Prostate gland (tissue), 2 donors: Measurements from ENCODE around the gene SLC13A3. TPM values are rescaled to one million over a fixed set of nuclear protein-coding genes. Genes with fewer than 3 reads are reported as not detected.

ENCODE experiments used
- DNase-seq: peaks from one replicate; pipeline ENCODE4 v3.0.0-alpha.2; 2019; ENCODE audit warnings: low spot score
- H3K27ac ChIP-seq, 2 donors: fragments of 200-600 bp; sonication (generic); 2 replicates each; pipeline ENCODE4 v1.5.1; 2017 to 2019
- H3K27me3 ChIP-seq: fragments of 200-600 bp; sonication (generic); replicated peaks from 2 replicates; pipeline ENCODE4 v1.5.1; 2019; ENCODE audit not compliant: insufficient read depth
- H3K36me3 ChIP-seq, 2 donors: fragments of 200-600 bp; sonication (generic); 1 replicate in 1 of 2; 2 replicates in 1 of 2; pipeline versions ENCODE4 v1.5.1 to v1.8.1; 2017 to 2019
- H3K4me1 ChIP-seq: fragments of 200-600 bp; sonication (generic); replicated peaks from 2 replicates; pipeline ENCODE4 v1.5.1; 2019
- H3K4me3 ChIP-seq, 2 donors: fragments of 200-600 bp; sonication (generic); 2 replicates each; pipeline ENCODE4 v1.5.1; 2017 to 2019
- H3K9me3 ChIP-seq: fragments of 200-600 bp; sonication (generic); 2 replicates; pipeline ENCODE4 v1.5.1; 2017
- POLR2A ChIP-seq: fragments of 450-650 bp; IDR thresholded peaks from one replicate; pipeline ENCODE4 v1.6.1; 2016; ENCODE audit warnings: antibody characterized with exemption, mild to moderate bottlenecking
- POLR2AphosphoS5 ChIP-seq: sonication (generic); formaldehyde crosslinking; IDR thresholded peaks from one replicate; pipeline ENCODE4 v1.6.1; 2017; ENCODE audit warnings: antibody characterized with exemption
- WGBS: methylation state at CpG from one replicate; pipeline ENCODE4 v1.1.5; 2018; 5-methylcytosine and 5-hydroxymethylcytosine counted together
- intact Hi-C: fragments of 100-400 bp; cut with DNase I; formaldehyde crosslinking; loops from one replicate; pipeline ENCODE4 v1.14.2; 2022
- total RNA-seq, 2 donors: library from RNA; depleted of rRNA; stranded (reverse); fragments of >200 nt; gene quantifications; one replicate each; pipeline ENCODE4 v1.1.0, GENCODE V29; 2016
- TF ChIP-seq, protein P1 (sequence below), 4 experiments: fragments of 200-600 bp in 2 of 4; fragments of 450-650 bp in 2 of 4; sonication (generic) in 2 of 4; IDR thresholded peaks; 1 replicate in 3 of 4; 2 replicates in 1 of 4; pipeline ENCODE4 v1.5.1; 2016 to 2019; ENCODE audit warnings: antibody characterized with exemption in 4 of 4, mild to moderate bottlenecking in 2 of 4, moderate library complexity in 2 of 4

SLC13A3 gene
- total RNA-seq, 2 donors from 2014 or later = 10.5 to 16.9 TPM

DNA sequence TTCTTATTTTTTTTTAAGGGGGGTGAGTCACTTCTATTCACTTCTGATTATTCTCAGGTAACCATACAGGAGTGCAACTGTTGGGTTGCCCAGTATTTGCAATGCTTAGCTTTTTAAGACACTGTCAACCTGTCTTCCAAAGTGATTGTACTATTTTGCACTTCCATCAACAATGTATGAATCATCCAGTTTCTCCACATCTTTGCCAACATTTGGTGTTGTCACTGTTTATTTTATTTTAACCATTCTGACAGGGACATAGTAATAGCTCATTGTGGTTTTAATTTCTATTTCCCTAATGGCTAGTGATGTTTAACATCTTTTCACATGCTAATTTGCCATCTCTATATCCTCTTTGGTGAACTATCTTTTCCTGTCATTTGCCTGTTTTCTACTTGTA lies 1.4 kb upstream of the SLC13A3 start:
- TF ChIP-seq, protein P1, sequence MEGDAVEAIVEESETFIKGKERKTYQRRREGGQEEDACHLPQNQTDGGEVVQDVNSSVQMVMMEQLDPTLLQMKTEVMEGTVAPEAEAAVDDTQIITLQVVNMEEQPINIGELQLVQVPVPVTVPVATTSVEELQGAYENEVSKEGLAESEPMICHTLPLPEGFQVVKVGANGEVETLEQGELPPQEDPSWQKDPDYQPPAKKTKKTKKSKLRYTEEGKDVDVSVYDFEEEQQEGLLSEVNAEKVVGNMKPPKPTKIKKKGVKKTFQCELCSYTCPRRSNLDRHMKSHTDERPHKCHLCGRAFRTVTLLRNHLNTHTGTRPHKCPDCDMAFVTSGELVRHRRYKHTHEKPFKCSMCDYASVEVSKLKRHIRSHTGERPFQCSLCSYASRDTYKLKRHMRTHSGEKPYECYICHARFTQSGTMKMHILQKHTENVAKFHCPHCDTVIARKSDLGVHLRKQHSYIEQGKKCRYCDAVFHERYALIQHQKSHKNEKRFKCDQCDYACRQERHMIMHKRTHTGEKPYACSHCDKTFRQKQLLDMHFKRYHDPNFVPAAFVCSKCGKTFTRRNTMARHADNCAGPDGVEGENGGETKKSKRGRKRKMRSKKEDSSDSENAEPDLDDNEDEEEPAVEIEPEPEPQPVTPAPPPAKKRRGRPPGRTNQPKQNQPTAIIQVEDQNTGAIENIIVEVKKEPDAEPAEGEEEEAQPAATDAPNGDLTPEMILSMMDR (IDR thresholded peaks at IDR 0.05) = no peak
- TF ChIP-seq POLR2AphosphoS5 = no peak
- no peak for TF ChIP-seq POLR2A
- Histone ChIP-seq H3K27ac (no peak overlapping the region), H3K36me3 (no peaks in the 10 kb centered on the region), H3K9me3 (no peaks in the 10 kb centered on the region), H3K27me3 (no peaks in the 10 kb centered on the region), H3K4me1 (no peaks in the 10 kb centered on the region), H3K4me3 (no peak overlapping the region)
- DNase-seq = no peak
- intact Hi-C loops = no loop called here

DNA sequence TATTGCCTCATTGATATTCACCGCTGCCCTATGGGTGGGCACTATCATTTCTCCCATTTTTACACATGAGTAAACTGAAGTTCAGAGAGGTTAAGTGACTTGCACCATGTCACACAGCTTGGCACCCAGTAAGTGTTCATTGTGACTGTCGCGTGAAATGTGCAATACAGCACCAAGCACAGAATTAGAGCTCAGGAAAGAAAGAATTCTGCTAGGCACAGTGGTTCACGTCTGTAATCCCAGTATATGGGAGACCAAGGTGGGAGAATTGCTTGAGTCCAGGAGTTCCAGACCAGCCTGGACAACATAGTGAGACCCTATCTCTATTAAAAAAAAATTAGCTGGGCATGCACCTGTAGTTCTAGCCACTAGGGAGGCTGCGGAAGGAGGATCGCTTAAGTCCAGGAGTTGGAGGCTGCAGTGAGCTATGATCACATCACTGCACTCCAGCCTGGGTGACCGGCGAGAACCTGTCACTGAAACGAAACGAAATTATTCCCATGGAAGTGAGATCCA lies 626 bp downstream of the SLC13A3 start:
- peak overlapping the region in 1 of 2 donors; percentile 12 for H3K4me3 ChIP-seq
- 83% methylated on average over 10 of the region's 10 CpGs for WGBS

DNA sequence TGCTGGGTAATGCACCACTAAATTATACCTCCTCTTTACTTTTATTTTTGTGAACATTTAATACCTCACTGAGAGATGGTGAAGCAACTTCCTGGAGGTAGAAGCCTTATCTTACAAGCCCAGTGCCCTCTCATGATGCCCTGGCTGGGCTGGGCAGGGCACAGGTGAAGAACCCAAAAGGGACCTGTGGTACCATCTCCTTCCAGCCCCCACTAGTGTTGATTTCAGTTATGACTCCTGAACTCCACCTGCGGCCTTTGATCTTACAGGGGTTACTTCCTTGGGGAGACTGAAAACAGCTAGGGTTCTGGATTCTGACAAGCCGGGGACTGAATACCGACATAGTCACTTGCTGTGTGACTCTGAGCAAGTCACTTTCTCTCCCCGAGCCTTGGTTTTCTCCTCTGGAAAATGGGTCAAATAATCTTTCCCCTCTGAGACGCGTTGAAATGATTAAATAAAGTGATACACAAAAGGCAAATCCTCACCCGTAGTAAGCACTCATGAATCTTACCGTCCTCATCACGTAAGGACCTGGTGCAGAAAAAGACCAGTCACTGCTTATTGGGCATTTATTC lies 1.2 kb downstream of the SLC13A3 start:
- 93% methylated on average over 9 of the region's 9 CpGs for WGBS
- H3K27me3 ChIP-seq = no peaks in the 10 kb centered on the region
- intact Hi-C loops = no loop called here
- H3K36me3 ChIP-seq = no peaks in the 10 kb centered on the region
- H3K4me3 ChIP-seq = no peak overlapping the region
- TF ChIP-seq, protein P1 (IDR thresholded peaks at IDR 0.05) = no peak
- TF ChIP-seq POLR2AphosphoS5 (no peak), POLR2A (no peak)
- no peak overlapping the region for H3K27ac ChIP-seq
- H3K9me3 ChIP-seq = no peaks in the 10 kb centered on the region
- H3K4me1 ChIP-seq = no peaks in the 10 kb centered on the region
- no peak for DNase-seq

More for the DNA sequence above, 626 bp downstream of the SLC13A3 start:
- TF ChIP-seq POLR2AphosphoS5 (no peak), POLR2A (no peak)
- TF ChIP-seq, protein P1 (IDR thresholded peaks at IDR 0.05) = no peak
- Histone ChIP-seq H3K27me3 (no peaks in the 10 kb centered on the region), H3K4me1 (no peaks in the 10 kb centered on the region), H3K9me3 (no peaks in the 10 kb centered on the region), H3K27ac (no peak overlapping the region), H3K36me3 (no peaks in the 10 kb centered on the region)
- intact Hi-C loops = no loop called here
- no peak for DNase-seq

DNA sequence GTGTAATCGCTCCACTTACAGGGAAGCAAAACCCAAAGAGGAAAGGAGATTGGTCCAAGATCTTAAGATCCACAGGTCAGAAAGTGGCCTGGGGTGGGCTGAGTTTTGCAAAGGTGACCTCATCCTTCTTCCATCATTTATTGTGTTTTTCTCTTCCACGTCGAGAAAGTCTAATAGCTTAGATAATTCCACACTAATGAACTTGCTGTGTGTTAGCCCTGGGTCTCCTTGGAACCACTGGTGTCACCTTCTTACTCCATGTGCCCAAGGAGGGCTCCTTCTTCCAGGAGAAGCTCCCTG lies 1.7 kb downstream of the SLC13A3 start:
- WGBS = 70% methylated on average over 3 of the region's 3 CpGs

DNA sequence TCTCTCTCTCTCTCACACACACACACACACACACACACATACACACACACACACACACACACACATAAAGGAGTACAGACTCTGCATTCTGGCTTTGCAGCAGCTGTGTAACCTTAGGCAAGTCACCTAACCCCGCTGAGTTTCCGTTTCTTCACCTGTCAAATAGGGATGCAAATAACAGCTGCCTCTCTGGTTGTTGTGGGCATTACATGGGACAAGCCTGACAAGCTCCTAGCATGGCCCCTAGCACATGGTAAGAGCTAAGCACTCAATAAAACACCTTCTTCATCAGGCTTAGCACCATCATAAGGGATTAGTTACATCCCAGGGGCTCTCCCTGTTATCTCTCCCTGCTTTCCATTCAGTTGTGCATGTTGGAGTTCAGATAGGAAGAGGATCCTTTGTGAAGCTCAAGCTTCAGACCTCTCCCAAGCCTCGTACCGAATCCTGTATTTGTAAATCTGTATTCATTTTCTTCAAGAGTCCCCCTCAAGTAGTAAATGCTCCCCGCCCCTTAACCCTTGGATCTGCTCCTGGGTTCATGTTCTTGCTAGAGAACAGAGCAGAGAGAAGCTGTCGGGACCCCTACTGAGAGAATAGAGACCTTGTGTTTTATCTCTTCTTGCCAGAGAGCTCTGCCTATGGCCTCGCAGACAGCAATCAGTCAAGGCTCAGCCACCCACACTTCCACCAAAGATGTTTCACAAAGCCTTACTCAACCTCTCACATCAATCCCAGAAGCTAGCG lies 2.2 kb downstream of the SLC13A3 start:
- Histone ChIP-seq H3K27me3 (no peaks in the 10 kb centered on the region), H3K4me3 (no peak overlapping the region), H3K36me3 (no peaks in the 10 kb centered on the region), H3K27ac (no peak overlapping the region), H3K9me3 (no peaks in the 10 kb centered on the region), H3K4me1 (no peaks in the 10 kb centered on the region)
- TF ChIP-seq POLR2AphosphoS5 (no peak), POLR2A (no peak)
- intact Hi-C loops = no loop called here
- 79% methylated on average over 8 of the region's 8 CpGs for WGBS
- DNase-seq = no peak

More for the DNA sequence above, 1.7 kb downstream of the SLC13A3 start:
- H3K27me3 ChIP-seq = no peaks in the 10 kb centered on the region
- intact Hi-C loops = no loop called here
- H3K4me1 ChIP-seq = no peaks in the 10 kb centered on the region
- H3K9me3 ChIP-seq = no peaks in the 10 kb centered on the region
- TF ChIP-seq POLR2AphosphoS5 = no peak
- no peaks in the 10 kb centered on the region for H3K36me3 ChIP-seq
- H3K27ac ChIP-seq = no peak overlapping the region
- H3K4me3 ChIP-seq = no peak overlapping the region
- DNase-seq = no peak

DNA sequence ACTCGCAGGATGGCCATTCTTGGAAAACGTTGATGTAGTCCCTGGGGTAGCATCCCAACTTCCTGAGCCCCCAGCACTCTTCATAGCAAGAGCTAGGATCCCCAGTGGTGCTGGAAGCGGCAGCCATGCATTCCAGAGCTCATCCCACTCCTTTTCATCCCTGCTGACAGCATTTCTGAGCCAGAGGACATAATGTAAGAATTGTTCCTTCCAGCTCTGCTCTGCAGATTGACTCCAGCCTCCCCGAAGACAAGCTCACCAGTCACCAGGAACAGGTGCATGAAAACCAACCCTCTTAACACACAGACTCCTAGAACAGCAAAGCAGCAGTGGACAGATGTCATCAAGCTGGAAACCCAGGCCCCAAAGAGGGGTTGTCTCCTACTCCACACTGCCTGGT lies 3.8 kb downstream of the SLC13A3 start:
- DNase-seq = no peak
- Histone ChIP-seq H3K4me1 (no peaks in the 10 kb centered on the region), H3K27me3 (no peaks in the 10 kb centered on the region), H3K4me3 (no peak overlapping the region), H3K36me3 (no peaks in the 10 kb centered on the region), H3K9me3 (no peaks in the 10 kb centered on the region), H3K27ac (no peak overlapping the region)
- TF ChIP-seq POLR2A (no peak), POLR2AphosphoS5 (no peak)
- TF ChIP-seq, protein P1 (IDR thresholded peaks at IDR 0.05) = no peak
- intact Hi-C loops = no loop called here
- WGBS = 52% methylated on average over 4 of the region's 4 CpGs
